Progenitor cell of endocrine pancreas (in vitro differentiated cells): ENCODE measurements around the gene CSE1L. TPM values are rescaled to one million over a fixed set of nuclear protein-coding genes. Genes with fewer than 3 reads are reported as not detected.
A peak's percentile ranks its signal among the peaks of the same experiment; 100 is the strongest.

ENCODE experiments used
- DNase-seq: peaks from one replicate; pipeline ENCODE4 v3.0.0; 2021; ENCODE audit warnings: low spot score; ENCODE audit not compliant: unreplicated experiment
- H3K27ac Mint-ChIP-seq: 2 replicates; pipeline ENCODE4 v1.8.0; 2021; ENCODE audit warnings: mild to moderate bottlenecking, moderate library complexity, mixed read lengths
- H3K27me3 Mint-ChIP-seq: 2 replicates; pipeline ENCODE4 v1.8.0; 2021; ENCODE audit warnings: mixed read lengths
- H3K36me3 Mint-ChIP-seq: 2 replicates; pipeline ENCODE4 v1.8.0; 2022; ENCODE audit warnings: mixed read lengths; ENCODE audit not compliant: insufficient read depth
- H3K4me1 Mint-ChIP-seq: 2 replicates; pipeline ENCODE4 v1.8.0; 2021; ENCODE audit warnings: low read depth, mixed read lengths
- H3K4me3 Mint-ChIP-seq: 2 replicates; pipeline ENCODE4 v1.8.0; 2021; ENCODE audit warnings: low read depth, mild to moderate bottlenecking, moderate library complexity, mixed read lengths
- H3K9me3 Mint-ChIP-seq: 2 replicates; pipeline ENCODE4 v1.8.0; 2021; ENCODE audit warnings: low read depth, mixed read lengths
- CTCF ChIP-seq: fragments of 200-600 bp; sonication (generic); IDR thresholded peaks from one replicate; pipeline ENCODE4 v1.5.0; 2021; ENCODE audit warnings: antibody characterized with exemption, mild to moderate bottlenecking; ENCODE audit not compliant: unreplicated experiment
- total RNA-seq: library from RNA; stranded (reverse); gene quantifications from 2 replicates; pipeline ENCODE4 v1.2.1, GENCODE V29; 2021

CSE1L gene
- total RNA-seq, 1 donor from 2014 or later, result 99.9 TPM

- Mint-ChIP-seq H3K4me1 (no peaks in the 10 kb centered on the region), H3K4me3 (no peak overlapping the region), H3K27ac (no peak overlapping the region), H3K27me3 (no peaks in the 10 kb centered on the region), H3K9me3 (no peaks in the 10 kb centered on the region), H3K36me3 (peaks cover 12% of the 10 kb centered on the region)
- no peak for DNase-seq
- no peak for TF ChIP-seq CTCF
Measured at GRCh38 chr20:49030954-49031619, 15.0 kb upstream of the CSE1L start.

GRCh38 chr20:49032455-49032854 lies 13.7 kb upstream of the CSE1L start:
- H3K4me1 Mint-ChIP-seq, result no peaks in the 10 kb centered on the region
- peaks cover 12% of the 10 kb centered on the region for H3K36me3 Mint-ChIP-seq
- TF ChIP-seq CTCF, result no peak
- no peak for DNase-seq
- no peak overlapping the region for H3K27ac Mint-ChIP-seq
- H3K9me3 Mint-ChIP-seq, result no peaks in the 10 kb centered on the region
- H3K27me3 Mint-ChIP-seq, result no peaks in the 10 kb centered on the region
- H3K4me3 Mint-ChIP-seq, result no peak overlapping the region

- peaks cover 7% of the 10 kb centered on the region for H3K36me3 Mint-ChIP-seq
Measured at GRCh38 chr20:49034070-49034732, 11.9 kb upstream of the CSE1L start.

GRCh38 chr20:49037962-49038387 lies 8.1 kb upstream of the CSE1L start:
- TF ChIP-seq CTCF, result no peak
- no peak for DNase-seq
- Mint-ChIP-seq H3K4me3 (no peak overlapping the region), H3K4me1 (peaks cover 2% of the 10 kb centered on the region), H3K36me3 (peaks cover 3% of the 10 kb centered on the region), H3K27ac (peak overlapping the region; percentile 86), H3K9me3 (no peaks in the 10 kb centered on the region), H3K27me3 (no peaks in the 10 kb centered on the region)

More at GRCh38 chr20:49034070-49034732, 11.9 kb upstream of the CSE1L start:
- TF ChIP-seq CTCF, result no peak
- Mint-ChIP-seq H3K9me3 (no peaks in the 10 kb centered on the region), H3K27me3 (no peaks in the 10 kb centered on the region), H3K4me3 (no peak overlapping the region), H3K27ac (no peak overlapping the region), H3K4me1 (peaks cover 2% of the 10 kb centered on the region)
- no peak for DNase-seq

GRCh38 chr20:49039854-49040253 lies 6.3 kb upstream of the CSE1L start:
- H3K27me3 Mint-ChIP-seq, result no peaks in the 10 kb centered on the region
- no peak for TF ChIP-seq CTCF
- DNase-seq, result no peak
- H3K9me3 Mint-ChIP-seq, result no peaks in the 10 kb centered on the region
- no peak overlapping the region for H3K27ac Mint-ChIP-seq
- H3K4me3 Mint-ChIP-seq, result no peak overlapping the region
- H3K4me1 Mint-ChIP-seq, result peaks cover 2% of the 10 kb centered on the region
- peaks cover 1% of the 10 kb centered on the region for H3K36me3 Mint-ChIP-seq
